BLaER1 (cell line): ENCODE measurements around the gene PGBD5.

Source experiments
- H3K27ac ChIP-seq: shearing (Covaris generic); formaldehyde crosslinking; 2 replicates; pipeline ENCODE4 v1.8.1; 2022
- H3K27me3 ChIP-seq: shearing (Covaris generic); formaldehyde crosslinking; 2 replicates; pipeline ENCODE4 v1.8.1; 2022
- H3K36me3 ChIP-seq: shearing (Covaris generic); formaldehyde crosslinking; 2 replicates; pipeline ENCODE4 v1.8.1; 2022
- H3K4me1 ChIP-seq: shearing (Covaris generic); formaldehyde crosslinking; 2 replicates; pipeline ENCODE4 v1.8.1; 2022
- H3K4me2 ChIP-seq: shearing (Covaris generic); formaldehyde crosslinking; 2 replicates; pipeline ENCODE4 v1.8.1; 2022
- H3K4me3 ChIP-seq: shearing (Covaris generic); formaldehyde crosslinking; 2 replicates; pipeline ENCODE4 v1.8.1; 2022
- H3K9ac ChIP-seq: shearing (Covaris generic); formaldehyde crosslinking; 2 replicates; pipeline ENCODE4 v1.8.1; 2022
- H3K9me3 ChIP-seq: shearing (Covaris generic); formaldehyde crosslinking; 2 replicates; pipeline ENCODE4 v1.8.1; 2022
- H4K20me1 ChIP-seq: shearing (Covaris generic); formaldehyde crosslinking; 2 replicates; pipeline ENCODE4 v1.8.1; 2022
- Cebpa-rat ChIP-seq: shearing (Covaris generic); IDR thresholded peaks from 2 replicates; pipeline ENCODE4 v1.8.1; 2022

The PGBD5 gene

DNA sequence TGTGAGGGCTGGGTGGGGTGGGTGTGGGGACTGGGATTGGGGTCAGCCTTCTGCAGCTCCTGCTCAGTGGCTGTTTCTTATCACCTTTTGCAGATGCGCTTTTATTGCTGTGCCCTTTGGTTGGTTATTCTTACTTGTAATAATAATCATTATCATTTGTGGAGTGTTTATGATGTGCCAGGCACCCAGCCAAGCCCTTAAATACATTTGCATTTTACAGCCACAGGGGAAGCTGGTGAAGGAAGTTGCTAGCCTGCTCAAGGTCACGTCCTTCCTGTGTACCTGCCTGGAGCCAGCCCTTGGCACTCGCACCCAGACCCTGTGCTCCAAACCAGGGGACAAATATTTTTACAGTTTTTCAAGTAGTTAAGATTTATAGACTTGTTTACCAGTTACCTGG, 144.0 kb downstream of the PGBD5 start:
- no peaks in the 10 kb centered on the region for H3K9me3 ChIP-seq
- H3K4me2 ChIP-seq, result peak overlapping the region; percentile 96
- peak overlapping the region; percentile 1; the same call in 1 of the 2 replicates for H3K27ac ChIP-seq
- peaks cover 88% of the 10 kb centered on the region for H3K4me1 ChIP-seq
- H3K36me3 ChIP-seq, result peaks cover 58% of the 10 kb centered on the region
- no peak overlapping the region for H3K9ac ChIP-seq
- TF ChIP-seq Cebpa-rat, result no peak
- H3K27me3 ChIP-seq, result no peaks in the 10 kb centered on the region
- peaks cover 30% of the 10 kb centered on the region for H4K20me1 ChIP-seq
- H3K4me3 ChIP-seq, result no peak overlapping the region

DNA sequence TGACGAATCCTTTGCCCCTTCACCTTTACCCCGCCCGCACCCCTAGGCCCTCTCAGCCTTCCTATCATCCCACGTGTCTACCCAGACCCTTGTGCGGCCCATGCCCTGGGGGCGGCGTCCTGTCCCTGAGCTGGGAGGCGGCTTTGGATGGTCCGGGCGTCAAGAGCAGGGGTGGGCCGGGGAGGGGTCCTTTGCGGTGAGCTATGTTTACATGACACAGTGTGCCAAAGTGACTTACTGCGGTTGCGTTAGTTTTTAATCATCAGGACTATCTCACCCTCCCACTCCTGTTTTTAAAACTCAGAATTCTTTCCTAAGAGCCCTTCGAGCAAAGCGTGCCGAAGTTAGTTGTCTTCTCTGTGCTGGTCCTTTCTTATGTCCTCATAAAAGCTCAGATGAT, 144.6 kb downstream of the PGBD5 start:
- H3K4me1 ChIP-seq, result peaks cover 90% of the 10 kb centered on the region
- peak overlapping the region; percentile 96 for H3K4me2 ChIP-seq
- no peaks in the 10 kb centered on the region for H3K27me3 ChIP-seq
- no peak overlapping the region for H3K4me3 ChIP-seq
- peak overlapping the region; percentile 72; the same call in 1 of the 2 replicates for H3K9ac ChIP-seq
- peaks cover 61% of the 10 kb centered on the region for H3K36me3 ChIP-seq
- no peaks in the 10 kb centered on the region for H3K9me3 ChIP-seq
- H4K20me1 ChIP-seq, result peaks cover 32% of the 10 kb centered on the region
- H3K27ac ChIP-seq, result peak overlapping the region; percentile 81; the same call in 1 of the 2 replicates
- TF ChIP-seq Cebpa-rat, result no peak

DNA sequence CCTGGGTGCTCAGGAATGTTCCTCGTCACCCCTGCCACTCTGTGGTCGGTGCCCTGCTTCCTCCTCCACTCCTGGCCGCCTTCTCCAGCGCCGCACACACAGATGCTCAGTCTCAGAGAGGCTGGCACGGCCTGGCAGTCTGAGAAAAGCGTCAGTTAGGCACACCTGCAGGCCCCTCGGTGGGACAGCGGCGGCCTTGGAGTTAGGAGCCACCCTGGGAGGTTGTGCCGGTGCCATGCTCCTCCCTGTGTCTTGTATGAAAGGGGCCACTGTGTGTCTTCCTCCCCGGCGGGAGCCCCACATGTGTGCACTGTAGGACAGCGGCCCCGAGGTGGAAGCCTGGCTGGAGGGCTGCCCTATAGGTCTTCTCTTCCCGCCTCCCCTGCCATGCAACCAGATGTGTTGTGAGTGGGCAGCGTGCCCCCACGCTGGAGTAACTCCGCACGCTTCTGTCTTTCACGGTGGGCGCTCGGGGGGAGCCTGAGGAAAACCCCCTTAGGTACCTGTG, 145.2 kb downstream of the PGBD5 start:
- no peak overlapping the region for H3K4me3 ChIP-seq
- peak overlapping the region; percentile 81 for H3K27ac ChIP-seq
- H3K9me3 ChIP-seq, result no peaks in the 10 kb centered on the region
- H3K36me3 ChIP-seq, result peaks cover 67% of the 10 kb centered on the region
- peak overlapping the region; percentile 96 for H3K4me2 ChIP-seq
- H3K9ac ChIP-seq, result peak overlapping the region; percentile 72; the same call in 1 of the 2 replicates
- no peak for TF ChIP-seq Cebpa-rat
- peaks cover 90% of the 10 kb centered on the region for H3K4me1 ChIP-seq
- H3K27me3 ChIP-seq, result no peaks in the 10 kb centered on the region
- H4K20me1 ChIP-seq, result peaks cover 34% of the 10 kb centered on the region

DNA sequence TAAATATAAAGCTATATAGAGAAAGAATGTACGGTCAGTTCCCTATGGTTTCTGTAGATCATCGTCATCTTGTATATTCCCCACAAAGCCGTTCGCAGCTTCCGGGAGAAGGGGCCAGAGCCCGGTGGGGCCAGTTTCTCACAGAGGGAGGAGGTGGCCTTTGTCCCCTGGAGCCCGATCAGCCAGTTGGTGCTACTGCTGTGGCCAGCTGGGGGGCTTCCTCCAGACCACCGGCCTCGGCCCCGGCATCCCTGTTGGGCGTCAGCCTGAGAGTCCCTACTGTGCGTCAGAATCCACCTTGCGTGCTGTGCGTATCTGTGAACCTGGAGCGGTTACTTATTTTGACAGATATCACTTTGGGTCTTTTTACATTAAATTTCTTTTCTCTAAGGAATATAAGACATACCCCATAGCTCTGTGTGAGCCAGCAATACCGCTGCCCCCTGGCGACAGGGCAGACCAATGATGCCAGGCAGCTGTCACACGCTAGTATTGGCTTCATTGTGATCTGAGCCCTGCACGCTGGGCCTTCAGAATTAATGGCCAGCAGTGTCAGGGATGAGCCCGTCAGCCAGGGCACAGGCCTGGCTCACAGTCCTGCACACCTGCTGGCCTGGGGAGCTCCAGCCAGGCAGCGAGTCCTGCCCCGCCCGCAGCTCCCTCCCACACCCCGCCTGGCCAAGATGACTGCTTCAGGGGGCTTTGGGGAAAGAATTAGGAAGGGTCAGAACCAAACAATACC, 145.9 kb downstream of the PGBD5 start:
- peak overlapping the region; percentile 72; the same call in 1 of the 2 replicates for H3K9ac ChIP-seq
- H3K27ac ChIP-seq, result peak overlapping the region; percentile 81
- H3K9me3 ChIP-seq, result no peaks in the 10 kb centered on the region
- peak overlapping the region; percentile 96 for H3K4me2 ChIP-seq
- peaks cover 90% of the 10 kb centered on the region for H3K4me1 ChIP-seq
- peaks cover 34% of the 10 kb centered on the region for H4K20me1 ChIP-seq
- peak overlapping the region; percentile 59; the same call in 1 of the 2 replicates for H3K4me3 ChIP-seq
- no peak for TF ChIP-seq Cebpa-rat
- peaks cover 68% of the 10 kb centered on the region for H3K36me3 ChIP-seq
- H3K27me3 ChIP-seq, result no peaks in the 10 kb centered on the region

DNA sequence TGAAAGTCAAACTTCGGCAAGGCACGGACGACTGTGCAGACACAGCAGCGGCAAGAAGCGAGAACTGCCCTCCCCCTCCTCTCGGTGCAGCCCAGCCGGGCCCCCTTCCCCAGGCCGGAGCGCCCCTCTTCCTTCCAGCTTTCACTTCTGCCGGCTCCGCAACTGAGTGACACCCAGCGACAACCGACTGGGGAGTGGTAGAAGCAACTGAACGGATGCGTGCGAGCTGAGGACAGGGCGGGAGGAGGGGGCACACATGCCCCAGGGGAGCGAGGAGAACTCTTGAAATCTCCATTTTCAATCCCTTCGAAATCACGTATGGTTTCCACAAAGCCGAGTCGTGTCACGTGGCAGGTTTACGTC, 146.6 kb downstream of the PGBD5 start:
- H4K20me1 ChIP-seq, result peaks cover 34% of the 10 kb centered on the region
- peaks cover 86% of the 10 kb centered on the region for H3K4me1 ChIP-seq
- H3K27ac ChIP-seq, result peak overlapping the region; percentile 81
- H3K4me2 ChIP-seq, result peak overlapping the region; percentile 96
- H3K36me3 ChIP-seq, result peaks cover 70% of the 10 kb centered on the region
- H3K27me3 ChIP-seq, result no peaks in the 10 kb centered on the region
- TF ChIP-seq Cebpa-rat, result no peak
- peak overlapping the region; percentile 72 for H3K9ac ChIP-seq
- H3K4me3 ChIP-seq, result peak overlapping the region; percentile 59
- H3K9me3 ChIP-seq, result no peaks in the 10 kb centered on the region

DNA sequence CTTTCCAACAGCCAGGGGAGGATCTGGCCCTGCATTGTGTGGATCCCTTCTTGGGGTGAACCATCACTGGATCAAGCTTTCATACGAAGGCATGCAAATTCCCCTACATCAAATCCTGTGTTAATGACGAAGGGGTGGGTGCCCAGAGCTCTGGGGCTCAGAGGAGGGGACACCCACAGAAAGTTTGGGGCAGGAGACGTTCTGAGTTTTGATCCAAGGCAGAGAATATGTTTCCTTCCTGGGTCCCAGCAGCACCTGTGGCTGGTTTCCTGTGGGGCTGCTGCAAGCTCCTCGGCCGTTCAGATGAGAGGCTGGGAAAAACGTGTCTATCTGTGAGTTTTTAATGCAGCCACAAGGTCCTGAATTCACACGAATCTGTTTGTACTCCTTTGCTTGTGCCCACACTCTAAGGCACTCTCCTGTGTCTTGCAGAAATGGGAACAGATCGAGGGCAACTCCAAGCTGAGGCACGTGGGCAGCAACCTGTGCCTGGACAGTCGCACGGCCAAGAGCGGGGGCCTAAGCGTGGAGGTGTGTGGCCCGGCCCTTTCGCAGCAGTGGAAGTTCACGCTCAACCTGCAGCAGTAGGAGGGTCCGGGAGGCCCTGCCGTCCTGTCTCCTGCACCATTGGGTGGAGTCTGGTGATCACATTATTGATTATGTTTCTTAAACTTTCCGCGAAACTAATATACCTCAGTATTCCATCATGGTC, 147.1 kb downstream of the PGBD5 start:
- H3K4me3 ChIP-seq, result peak overlapping the region; percentile 59
- TF ChIP-seq Cebpa-rat, result no peak
- peak overlapping the region; percentile 72 for H3K9ac ChIP-seq
- peaks cover 86% of the 10 kb centered on the region for H3K4me1 ChIP-seq
- H3K36me3 ChIP-seq, result peaks cover 70% of the 10 kb centered on the region
- H3K4me2 ChIP-seq, result peak overlapping the region; percentile 96
- no peaks in the 10 kb centered on the region for H3K9me3 ChIP-seq
- no peaks in the 10 kb centered on the region for H3K27me3 ChIP-seq
- peak overlapping the region; percentile 81 for H3K27ac ChIP-seq
- peaks cover 39% of the 10 kb centered on the region for H4K20me1 ChIP-seq

DNA sequence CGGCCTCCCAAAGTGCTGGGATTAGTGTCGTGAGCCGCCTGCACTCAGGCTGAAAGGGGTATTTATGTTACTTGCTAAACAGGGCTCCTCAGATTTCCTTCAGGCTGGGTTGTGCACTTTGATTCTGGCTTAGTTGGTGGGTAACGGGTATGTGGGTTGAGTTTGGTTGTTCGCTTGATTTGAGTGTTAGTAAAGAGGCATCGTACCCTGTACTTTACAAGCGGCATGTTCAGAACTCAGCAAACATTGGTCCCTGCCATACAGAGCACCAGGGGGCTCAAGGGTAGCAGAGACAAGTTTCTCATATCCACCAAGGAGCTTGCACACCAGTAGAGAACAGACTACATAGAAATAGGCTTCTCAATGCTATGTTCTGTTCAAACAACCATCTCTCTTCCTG, 147.8 kb downstream of the PGBD5 start:
- Histone ChIP-seq H3K9ac (peak overlapping the region; percentile 72), H3K36me3 (peaks cover 70% of the 10 kb centered on the region)

DNA sequence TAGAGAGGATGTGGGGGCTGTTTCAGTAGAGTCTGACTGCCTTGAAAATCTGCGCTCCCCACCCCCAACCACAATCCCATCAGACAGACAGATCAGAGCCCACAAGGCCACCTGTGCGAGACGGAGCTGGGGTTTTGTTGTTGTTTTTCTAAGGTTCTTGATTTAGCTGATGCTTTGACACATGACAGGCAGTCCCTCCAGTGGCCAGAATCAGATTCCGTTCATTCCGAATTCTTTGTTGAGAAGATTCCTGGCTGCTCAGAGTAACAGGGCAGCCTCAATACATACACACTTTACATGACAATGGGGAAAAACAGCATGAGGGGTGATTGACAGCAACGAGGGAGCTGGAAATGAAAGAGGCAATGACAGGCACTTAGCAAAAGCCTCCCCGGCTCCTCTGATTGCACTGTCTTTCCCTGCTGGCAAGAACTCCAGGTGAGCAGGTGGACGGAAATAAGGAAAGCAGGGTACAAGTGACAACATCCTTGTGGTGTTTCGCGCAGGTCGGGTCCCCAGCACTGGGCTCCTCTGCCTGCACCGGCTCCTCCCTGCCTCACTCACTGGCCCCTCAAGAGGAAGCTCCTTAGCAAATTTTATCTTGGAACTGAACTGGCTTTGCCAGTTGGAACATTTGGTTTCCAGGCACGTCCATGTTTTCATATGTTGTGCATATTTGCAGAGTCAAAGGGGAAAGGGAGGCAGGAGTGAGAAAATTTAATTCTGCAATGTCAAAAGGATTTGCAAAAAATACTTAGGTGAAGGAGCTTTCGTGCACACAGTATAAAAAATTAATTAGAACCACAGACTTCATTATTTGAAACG, 148.7 kb downstream of the PGBD5 start:
- peak overlapping the region; percentile 96 for H3K4me2 ChIP-seq
- H3K4me3 ChIP-seq, result peak overlapping the region; percentile 1
- H3K4me1 ChIP-seq, result peaks cover 86% of the 10 kb centered on the region
- no peaks in the 10 kb centered on the region for H3K9me3 ChIP-seq
- peaks cover 70% of the 10 kb centered on the region for H3K36me3 ChIP-seq
- H4K20me1 ChIP-seq, result peaks cover 55% of the 10 kb centered on the region
- H3K27ac ChIP-seq, result peak overlapping the region; percentile 10; the same call in 1 of the 2 replicates
- TF ChIP-seq Cebpa-rat, result no peak
- H3K27me3 ChIP-seq, result no peaks in the 10 kb centered on the region
- no peak overlapping the region; the same call in 1 of the 2 replicates for H3K9ac ChIP-seq

More for the DNA sequence above, 147.8 kb downstream of the PGBD5 start:
- Histone ChIP-seq H3K4me3 (peak overlapping the region; percentile 59), H3K4me2 (peak overlapping the region; percentile 96), H3K9me3 (no peaks in the 10 kb centered on the region), H3K4me1 (peaks cover 86% of the 10 kb centered on the region), H4K20me1 (peaks cover 46% of the 10 kb centered on the region), H3K27me3 (no peaks in the 10 kb centered on the region), H3K27ac (peak overlapping the region; percentile 81)
- no peak for TF ChIP-seq Cebpa-rat

DNA sequence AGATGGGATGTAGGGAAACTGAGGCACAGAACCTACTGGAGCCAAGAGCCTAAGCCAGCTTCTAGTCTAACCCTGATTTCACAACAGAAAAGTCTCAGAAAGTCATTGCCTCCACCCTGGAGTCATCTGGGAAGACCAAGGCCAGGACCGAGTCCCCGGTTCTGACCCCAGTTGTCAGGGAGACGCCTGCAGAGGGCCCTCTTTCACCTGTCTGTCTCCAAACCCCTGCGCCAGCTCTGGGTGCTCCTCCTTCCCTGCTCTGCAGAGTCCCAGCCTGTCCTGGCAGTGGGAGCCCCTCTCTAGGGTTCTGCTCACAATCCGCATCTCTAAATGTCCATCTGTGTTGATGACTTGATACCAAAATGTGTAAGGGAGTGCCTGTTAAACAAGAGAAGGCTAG, 149.7 kb downstream of the PGBD5 start:
- peak overlapping the region; percentile 96 for H3K4me2 ChIP-seq
- H3K36me3 ChIP-seq, result peaks cover 77% of the 10 kb centered on the region
- H3K27me3 ChIP-seq, result no peaks in the 10 kb centered on the region
- TF ChIP-seq Cebpa-rat, result no peak
- H3K4me3 ChIP-seq, result peak overlapping the region; percentile 1
- peaks cover 86% of the 10 kb centered on the region for H3K4me1 ChIP-seq
- peak overlapping the region; percentile 18; the same call in 1 of the 2 replicates for H3K9ac ChIP-seq
- H3K9me3 ChIP-seq, result no peaks in the 10 kb centered on the region
- H3K27ac ChIP-seq, result peak overlapping the region; percentile 63
- H4K20me1 ChIP-seq, result peaks cover 65% of the 10 kb centered on the region
